ENCODE results near the gene PGM5.

Gene PGM5

DNA sequence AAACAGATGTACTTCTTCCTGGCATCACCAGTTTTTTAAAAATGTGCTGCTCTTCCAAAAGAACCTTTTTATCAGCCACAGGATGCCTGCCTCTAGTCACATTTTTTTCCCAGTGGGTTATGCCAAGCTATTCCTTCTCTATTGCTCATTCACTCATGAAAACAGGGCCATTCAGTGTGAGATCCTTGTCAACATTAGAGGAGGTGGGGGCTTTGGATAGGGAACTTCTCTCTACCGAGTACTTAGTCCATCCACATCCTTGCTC is 181.1 kb downstream of the PGM5 start:
- DNase-seq (ENCODE audit: low spot score): no peak

- no peak for DNase-seq (ENCODE audit: low spot score)
Measured at GRCh38 chr9:68538200-68538599, 181.8 kb downstream of the PGM5 start.

- DNase-seq (ENCODE audit: low spot score): no peak
Measured at GRCh38 chr9:68540712-68541535, 184.5 kb downstream of the PGM5 start, which contains the start of gene TMEM252. TMEM252 (minus strand) TSS chr9:68540883; CDS start chr9:68540814, 69 bp downstream.

GRCh38 chr9:68541568-68541967 is 185.2 kb downstream of the PGM5 start:
- DNase-seq (ENCODE audit: low spot score): no peak

GRCh38 chr9:68545033-68545705 is 188.8 kb downstream of the PGM5 start:
- no peak for DNase-seq (ENCODE audit: low spot score)

- DNase-seq (ENCODE audit: low spot score): peak; percentile 73
Measured at GRCh38 chr9:68546596-68547390, 190.4 kb downstream of the PGM5 start.

DNA sequence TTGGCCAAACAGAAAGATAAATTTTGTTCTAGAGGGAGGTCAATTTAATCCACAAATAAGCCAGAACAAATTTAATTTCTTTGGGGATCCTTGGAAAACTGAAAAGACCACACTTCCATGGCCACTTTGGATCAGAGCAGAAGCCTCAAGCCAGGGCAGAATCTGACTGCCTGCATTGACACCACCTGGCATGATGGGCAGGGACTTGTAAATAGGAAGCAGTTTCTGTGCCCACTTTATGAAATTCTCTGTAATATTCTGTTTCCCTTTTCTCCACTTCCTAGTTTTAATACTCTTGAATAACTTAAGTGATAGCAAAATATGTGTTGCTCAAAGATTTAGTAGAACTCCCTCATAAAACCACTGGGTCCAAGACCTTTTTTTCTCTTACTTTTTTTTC is 191.0 kb downstream of the PGM5 start:
- DNase-seq (ENCODE audit: low spot score): no peak

DNA sequence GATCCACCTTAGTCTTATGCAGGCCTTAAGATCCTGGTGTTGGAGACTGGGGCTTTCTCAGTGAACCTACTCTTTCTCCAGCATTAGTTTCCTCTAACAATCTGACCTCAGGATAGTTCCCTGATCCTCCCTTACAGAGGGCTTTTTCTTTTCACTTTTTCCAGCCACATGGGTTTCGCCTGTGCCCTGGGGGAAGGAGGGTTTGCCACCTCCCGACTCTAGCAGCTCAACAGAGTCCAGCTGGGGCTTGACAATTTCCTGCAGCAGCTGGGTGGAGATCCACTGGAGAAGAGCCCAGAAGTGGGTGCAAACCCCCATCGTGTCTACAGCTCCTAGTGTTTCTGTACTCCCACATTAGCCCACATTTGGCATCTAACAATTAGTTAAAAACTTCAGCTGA is 191.8 kb downstream of the PGM5 start:
- DNase-seq (ENCODE audit: low spot score): no peak

DNA sequence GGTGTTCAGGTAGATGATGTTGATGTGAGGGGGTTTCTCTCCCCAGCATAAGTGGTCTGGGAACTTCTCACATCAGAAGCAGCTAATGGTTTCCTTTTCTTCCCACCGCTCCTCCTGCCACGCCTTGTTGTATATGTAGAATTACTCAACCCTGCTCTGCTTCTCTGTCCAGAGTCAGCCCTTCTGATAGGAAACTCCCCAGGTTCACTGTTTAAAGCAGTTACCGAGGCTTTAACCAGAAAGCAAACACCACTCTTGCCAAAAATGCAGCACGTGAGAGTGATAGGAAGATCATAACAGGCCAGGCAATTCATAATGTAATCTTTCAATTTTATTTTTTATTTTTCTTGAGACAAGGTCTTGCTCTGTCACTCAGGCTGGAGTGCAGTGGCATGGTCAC is 194.8 kb downstream of the PGM5 start:
- DNase-seq (ENCODE audit: low spot score): no peak

DNA sequence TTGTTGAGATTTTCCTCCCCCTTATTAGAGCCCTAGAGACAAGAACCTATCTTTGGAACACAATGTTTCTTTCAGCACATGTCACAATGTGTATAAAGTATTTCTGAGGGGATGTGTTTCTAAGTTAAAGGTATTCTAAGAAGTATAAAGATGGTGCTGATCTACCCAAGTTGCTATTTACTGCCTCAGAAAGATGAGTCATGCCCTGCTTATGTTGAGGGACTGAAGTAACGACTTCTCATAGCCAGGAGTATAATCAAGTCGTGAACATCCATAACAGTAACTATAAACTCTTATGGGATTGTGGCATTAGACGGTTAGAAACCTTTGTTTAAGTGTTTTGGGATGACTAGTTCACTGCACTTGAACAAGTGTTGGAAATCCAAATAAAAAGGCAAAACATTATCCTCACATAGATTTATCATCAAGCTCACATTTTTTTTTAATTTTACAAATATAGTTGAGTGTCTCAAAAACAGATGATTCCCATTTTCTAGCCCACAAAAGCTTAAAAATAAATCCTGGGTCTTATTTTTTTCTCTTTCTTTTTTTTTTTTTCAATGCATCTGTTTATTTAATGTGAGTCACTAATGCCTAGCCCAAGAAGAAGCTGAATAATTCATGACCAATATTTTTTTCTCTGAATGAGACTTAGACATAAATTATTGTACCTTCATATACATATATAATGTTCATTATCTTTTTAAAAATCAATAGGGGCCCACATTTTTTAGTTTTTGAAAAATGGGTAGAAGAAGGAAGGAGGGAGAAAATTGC is 196.5 kb downstream of the PGM5 start:
- DNase-seq (ENCODE audit: low spot score): no peak

DNA sequence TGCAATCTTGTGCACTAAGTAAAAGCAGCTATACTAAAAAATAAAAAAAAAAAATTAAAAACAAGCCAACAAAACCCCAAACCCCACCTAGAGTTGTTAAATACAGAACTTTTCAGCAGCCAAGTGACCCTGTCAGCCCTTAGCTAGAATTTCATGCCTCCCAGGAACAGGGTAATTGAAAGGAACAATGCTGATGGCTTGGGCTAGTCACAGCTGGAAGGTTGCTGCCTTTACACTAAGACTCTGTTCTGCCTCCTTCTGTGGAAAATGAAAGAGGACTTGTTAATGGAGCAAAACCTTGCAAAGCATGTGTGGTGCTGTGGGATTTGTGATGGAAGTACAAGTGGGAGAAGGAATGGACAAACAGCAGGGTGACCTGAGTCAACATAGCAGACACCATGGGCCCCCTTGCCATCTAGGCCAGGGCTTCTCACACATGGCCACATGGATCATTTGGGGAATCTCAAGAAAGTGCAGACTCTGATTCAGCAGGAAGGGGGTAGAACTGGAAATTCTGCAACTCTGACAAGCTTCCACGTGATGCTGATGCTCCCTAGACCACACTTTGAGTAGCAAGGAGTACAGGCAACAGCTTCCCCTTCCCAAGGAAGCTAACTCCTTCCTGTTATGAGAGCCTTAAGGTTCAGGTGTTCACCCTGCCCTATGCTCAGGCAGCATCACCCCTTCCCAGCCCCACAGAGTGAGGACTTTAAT is 199.2 kb downstream of the PGM5 start:
- no peak for DNase-seq (ENCODE audit: low spot score)

DNA sequence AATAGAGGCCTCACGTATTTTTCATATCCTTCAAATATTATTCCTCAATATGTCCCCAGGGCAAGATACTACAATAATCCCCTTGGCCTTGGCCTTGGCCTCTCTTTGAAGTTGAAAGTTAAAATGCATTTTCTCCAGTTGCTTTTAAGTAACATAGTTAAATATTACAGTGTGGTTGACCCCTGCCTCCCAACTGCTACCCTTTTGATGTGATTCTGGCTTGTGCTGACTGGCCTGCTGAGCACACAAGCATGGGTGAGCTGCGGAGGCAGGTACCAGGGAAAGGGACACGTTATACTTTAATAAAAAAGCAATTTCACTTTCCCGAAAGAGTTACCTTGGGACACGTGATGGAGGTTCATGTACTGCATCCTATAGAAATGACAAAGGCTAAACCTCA is 202.1 kb downstream of the PGM5 start:
- DNase-seq (ENCODE audit: low spot score): no peak

GRCh38 chr9:68560071-68560844 is 203.8 kb downstream of the PGM5 start:
- peak; percentile 18 for DNase-seq (ENCODE audit: low spot score)

DNA sequence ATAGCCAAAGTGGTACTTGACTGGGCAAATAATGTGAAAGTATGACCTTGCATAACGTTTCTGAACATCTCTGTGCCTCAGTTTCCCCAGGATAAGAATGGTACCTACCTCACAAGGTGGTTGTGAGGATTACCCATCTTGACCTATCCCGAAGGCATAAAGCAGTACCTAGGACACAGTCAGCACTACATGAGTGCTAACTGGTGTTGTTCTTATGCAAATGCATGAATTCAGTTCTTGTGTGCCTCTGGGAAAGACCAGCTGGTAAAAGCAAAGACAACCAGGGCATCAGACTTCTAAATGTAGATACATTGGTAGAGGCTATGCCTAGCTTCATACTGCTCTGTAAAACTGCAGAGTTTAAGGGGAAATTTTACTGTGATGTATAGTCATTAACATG is 206.1 kb downstream of the PGM5 start:
- no peak for DNase-seq (ENCODE audit: low spot score)

- DNase-seq (ENCODE audit: low spot score): no peak
Measured at GRCh38 chr9:68567565-68567964, 211.2 kb downstream of the PGM5 start.

- DNase-seq (ENCODE audit: low spot score): no peak
Measured at GRCh38 chr9:68574150-68574549, 217.7 kb downstream of the PGM5 start.

DNA sequence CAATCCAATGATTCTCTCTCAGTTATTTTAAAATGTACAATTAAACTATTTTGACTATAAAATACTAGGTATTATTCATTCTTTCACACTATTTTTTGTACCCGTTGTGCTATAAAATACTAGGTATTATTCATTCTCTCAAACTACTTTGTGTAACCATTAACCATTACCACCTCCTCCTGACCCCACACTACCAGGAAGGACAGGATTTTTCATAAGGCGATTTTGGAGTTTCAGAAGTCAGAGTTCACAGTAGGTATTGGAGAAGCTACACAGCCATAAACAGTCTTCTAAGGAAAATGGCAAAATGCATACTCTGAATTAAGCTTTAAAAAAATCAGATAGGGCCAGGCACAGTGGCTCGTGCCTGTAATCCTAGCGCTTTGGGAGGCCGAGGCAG is 219.4 kb downstream of the PGM5 start:
- DNase-seq (ENCODE audit: low spot score): no peak

- no peak for DNase-seq (ENCODE audit: low spot score)
Measured at GRCh38 chr9:68577774-68578591, 221.6 kb downstream of the PGM5 start.

Data from pons (tissue), 1 donor.